ENCODE data around the gene AVPR2. TPM values are rescaled to one million over a fixed set of nuclear protein-coding genes. Genes with fewer than 3 reads are reported as not detected.

The AVPR2 gene
- total and polyA plus RNA-seq, 9 of the 15 experiments (the other 6 are each of a cell fraction or from before 2014, with no cell fraction given): not detected

DNA sequence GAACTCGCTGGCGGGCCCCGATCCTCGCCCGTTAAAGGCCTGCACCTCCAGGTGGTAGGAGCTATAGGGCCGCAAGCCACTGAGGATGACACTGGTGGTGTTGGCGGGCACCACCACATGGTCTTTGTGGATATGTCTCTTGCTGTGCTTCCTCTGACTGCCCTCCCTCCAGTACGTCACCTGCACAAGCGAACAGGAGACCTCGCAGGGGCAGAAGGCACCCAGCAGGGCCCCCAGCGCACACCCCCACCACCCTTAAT is 39.2 kb upstream of the AVPR2 start:
- Histone ChIP-seq H3K79me2 (ENCODE audit: control insufficient read depth, insufficient read depth, low read length) (no peaks in the 10 kb centered on the region), H2AFZ (ENCODE audit: low read depth, low read length) (no peak overlapping the region), H3K36me3 (ENCODE audit: control insufficient read depth, insufficient read depth, low read length) (no peaks in the 10 kb centered on the region), H3K27ac (ENCODE audit: extremely low read depth, low read depth, low read length) (no peak overlapping the region), H3K4me2 (ENCODE audit: insufficient read depth, low read length) (no peak overlapping the region), H3K9me1 (ENCODE audit: control insufficient read depth, insufficient read depth, low read length) (no peaks in the 10 kb centered on the region), H3K9ac (ENCODE audit: insufficient read depth in 1 of 2, low read depth in 2 of 2, low read length in 2 of 2) (no peak overlapping the region), H3K27me3 (ENCODE audit: control insufficient read depth in 2 of 2, insufficient read depth in 2 of 2, low read length in 2 of 2) (peaks cover 17 to 78% of the 10 kb centered on the region in 2 experiments; a peak in 4 of 5 replicates), H3K4me1 (replicated peaks in 1 of 2; ENCODE audit: control insufficient read depth in 2 of 2, insufficient read depth in 2 of 2, low read length in 2 of 2) (peaks cover 0 to 37% of the 10 kb centered on the region in 2 experiments; a peak in 2 of 5 replicates), H4K20me1 (replicated peaks; ENCODE audit: control insufficient read depth, insufficient read depth, low read length) (0 out of 2 replicates have a peak, but pooled peaks cover 12% of the 10 kb centered on the region), H3K4me3 (no peak overlapping the region), H3K9me3 (replicated peaks; ENCODE audit: control insufficient read depth, insufficient read depth, low read depth, low read length) (no peaks in the 10 kb centered on the region)
- intact Hi-C loops (cut with micrococcal nuclease) (no loop called here), in situ Hi-C loops (cut with MboI) (no loop called here)
- ChIA-PET CTCF (ENCODE audit: low intra/inter-chr PET ratio) (no interaction called here), POLR2A (no interaction called here)
- DNase-seq (ENCODE audit: extremely low read depth in 1 of 4, low spot score in 3 of 4): no peak
- no peak for ATAC-seq
- TF ChIP-seq ZNF583 (CRISPR knock-in tag; IDR thresholded peaks at IDR 0.05) (no peak), MAFK (IDR thresholded peaks at IDR 0.05; ENCODE audit: low read length) (no peak), TAF1 (IDR thresholded peaks at IDR 0.05; ENCODE audit: control insufficient read depth, extremely low read depth, insufficient read depth, low read length, severe bottlenecking) (no peak), SIRT6 (IDR thresholded peaks at IDR 0.05; ENCODE audit: low read depth, low read length) (no peak), ZSCAN29 (IDR thresholded peaks at IDR 0.05) (no peak), FOXK2 (conservative IDR thresholded peaks at IDR 0.05 in 1 of 2, IDR thresholded peaks at IDR 0.05 in 1 of 2; ENCODE audit: low read depth in 2 of 2) (no peak)
- no peak for FAIRE-seq
- BruUV-seq (replicated peaks): no TSS peak
- WGBS (ENCODE audit: insufficient coverage, low coverage, missing lambda C conversion rate): 12% methylated on average over 5 of the region's 11 CpGs

DNA sequence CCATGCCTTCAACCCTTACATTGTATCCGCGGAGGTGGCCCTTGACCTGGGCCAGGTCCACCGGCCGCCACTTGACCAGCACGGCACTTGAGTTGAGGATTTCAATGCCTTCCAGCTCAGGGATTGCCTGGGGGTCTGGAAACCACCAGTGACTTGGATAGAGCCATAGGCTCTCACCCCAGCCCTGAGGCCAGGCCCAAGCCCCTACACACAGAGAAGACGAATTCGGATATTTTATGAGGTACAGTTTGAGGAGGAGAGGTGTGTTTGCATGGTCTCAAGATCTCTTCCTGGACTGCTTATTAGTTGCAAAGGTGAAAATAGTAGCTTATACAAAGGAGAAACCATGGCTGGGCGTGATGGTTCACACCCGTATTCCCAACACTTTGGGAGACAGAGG is 38.8 kb upstream of the AVPR2 start:
- 5% methylated on average over 4 of the region's 9 CpGs for WGBS (ENCODE audit: insufficient coverage, low coverage, missing lambda C conversion rate)
- BruUV-seq (replicated peaks): no TSS peak
- Histone ChIP-seq H3K27ac (ENCODE audit: extremely low read depth, low read depth, low read length) (no peak overlapping the region), H2AFZ (ENCODE audit: low read depth, low read length) (no peak overlapping the region), H3K4me3 (no peak overlapping the region), H3K4me1 (replicated peaks in 1 of 2; ENCODE audit: control insufficient read depth in 2 of 2, insufficient read depth in 2 of 2, low read length in 2 of 2) (peaks cover 0 to 40% of the 10 kb centered on the region in 2 experiments; a peak in 2 of 5 replicates), H3K27me3 (ENCODE audit: control insufficient read depth in 2 of 2, insufficient read depth in 2 of 2, low read length in 2 of 2) (peaks cover 17 to 82% of the 10 kb centered on the region in 2 experiments; a peak in 4 of 5 replicates), H3K36me3 (ENCODE audit: control insufficient read depth, insufficient read depth, low read length) (no peaks in the 10 kb centered on the region), H3K4me2 (ENCODE audit: insufficient read depth, low read length) (no peak overlapping the region), H3K9me3 (replicated peaks; ENCODE audit: control insufficient read depth, insufficient read depth, low read depth, low read length) (no peaks in the 10 kb centered on the region), H4K20me1 (replicated peaks; ENCODE audit: control insufficient read depth, insufficient read depth, low read length) (0 out of 2 replicates have a peak, but pooled peaks cover 12% of the 10 kb centered on the region), H3K9me1 (ENCODE audit: control insufficient read depth, insufficient read depth, low read length) (no peaks in the 10 kb centered on the region), H3K79me2 (ENCODE audit: control insufficient read depth, insufficient read depth, low read length) (no peaks in the 10 kb centered on the region), H3K9ac (ENCODE audit: insufficient read depth in 1 of 2, low read depth in 2 of 2, low read length in 2 of 2) (no peak overlapping the region)
- ChIA-PET POLR2A (no interaction called here), CTCF (ENCODE audit: low intra/inter-chr PET ratio) (no interaction called here)
- intact Hi-C loops (cut with micrococcal nuclease): no loop called here
- no peak for ATAC-seq
- in situ Hi-C loops (cut with MboI): no loop called here
- DNase-seq (ENCODE audit: extremely low read depth in 1 of 4, low spot score in 3 of 4): no peak
- FAIRE-seq: no peak
- TF ChIP-seq NEUROD1 (IDR thresholded peaks at IDR 0.05; ENCODE audit: borderline replicate concordance, low read depth, low read length, partially characterized antibody) (no peak), FOXA3 (CRISPR knock-in tag; conservative IDR thresholded peaks at IDR 0.05 in 1 of 2, IDR thresholded peaks at IDR 0.05 in 1 of 2) (no peak), ZNF347 (CRISPR knock-in tag; IDR thresholded peaks at IDR 0.05; ENCODE audit: low read depth) (no peak), NFIC (IDR thresholded peaks at IDR 0.05) (no peak), CAMTA2 (CRISPR knock-in tag; conservative IDR thresholded peaks at IDR 0.05) (no peak), HCFC1 (IDR thresholded peaks at IDR 0.05; ENCODE audit: low read depth, low read length) (no peak), HDAC3 (IDR thresholded peaks at IDR 0.05; ENCODE audit: borderline replicate concordance, partially characterized antibody) (no peak), GTF2A2 (tag; IDR thresholded peaks at IDR 0.05) (no peak), BRF1 (IDR thresholded peaks at IDR 0.05; ENCODE audit: borderline replicate concordance, extremely low read depth, insufficient read length) (no peak)
- TF ChIP-seq, protein P1, sequence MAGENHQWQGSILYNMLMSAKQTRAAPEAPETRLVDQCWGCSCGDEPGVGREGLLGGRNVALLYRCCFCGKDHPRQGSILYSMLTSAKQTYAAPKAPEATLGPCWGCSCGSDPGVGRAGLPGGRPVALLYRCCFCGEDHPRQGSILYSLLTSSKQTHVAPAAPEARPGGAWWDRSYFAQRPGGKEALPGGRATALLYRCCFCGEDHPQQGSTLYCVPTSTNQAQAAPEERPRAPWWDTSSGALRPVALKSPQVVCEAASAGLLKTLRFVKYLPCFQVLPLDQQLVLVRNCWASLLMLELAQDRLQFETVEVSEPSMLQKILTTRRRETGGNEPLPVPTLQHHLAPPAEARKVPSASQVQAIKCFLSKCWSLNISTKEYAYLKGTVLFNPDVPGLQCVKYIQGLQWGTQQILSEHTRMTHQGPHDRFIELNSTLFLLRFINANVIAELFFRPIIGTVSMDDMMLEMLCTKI (IDR thresholded peaks at IDR 0.05; ENCODE audit: partially characterized antibody): no peak

Measured in K562 (cell line).